Measurements from ENCODE around the gene PACRG.

PACRG gene

DNA sequence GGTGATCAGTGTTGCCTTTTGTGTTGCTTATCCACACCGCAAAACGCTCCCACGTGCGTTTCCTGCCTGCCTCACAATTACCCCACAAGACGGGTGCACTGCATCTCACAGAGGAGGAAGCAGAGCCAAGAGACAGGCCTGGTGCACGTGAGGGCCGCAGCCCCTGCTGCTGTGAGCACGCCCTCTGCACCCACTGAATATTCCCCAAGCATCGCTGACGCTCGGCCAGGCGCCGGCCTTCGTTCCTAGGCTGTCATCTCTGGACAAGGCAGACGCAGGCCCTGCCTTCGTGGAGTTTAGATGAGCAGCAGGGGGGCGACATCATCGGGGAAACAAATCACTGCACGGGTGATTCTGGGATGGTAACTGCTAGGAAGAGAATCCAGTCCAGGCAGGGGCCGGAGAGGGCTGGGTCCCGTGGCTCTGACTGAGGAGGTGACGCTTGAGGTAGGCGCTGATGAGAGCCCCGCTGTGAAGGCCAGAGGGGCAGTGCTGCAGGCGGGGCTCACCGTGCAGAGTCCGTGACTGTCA is 524.4 kb downstream of the PACRG start:
- no peak overlapping the region for H3K27ac ChIP-seq
- H3K27me3 ChIP-seq: no peaks in the 10 kb centered on the region
- no peaks in the 10 kb centered on the region for H3K4me1 ChIP-seq
- H3K36me3 ChIP-seq: no peaks in the 10 kb centered on the region
- H3K4me3 ChIP-seq: no peak overlapping the region
- DNase-seq: no peak
- intact Hi-C loops (cut with DNase I; ENCODE audit: low total_unique reads): no loop called here
- TF ChIP-seq, protein P1, sequence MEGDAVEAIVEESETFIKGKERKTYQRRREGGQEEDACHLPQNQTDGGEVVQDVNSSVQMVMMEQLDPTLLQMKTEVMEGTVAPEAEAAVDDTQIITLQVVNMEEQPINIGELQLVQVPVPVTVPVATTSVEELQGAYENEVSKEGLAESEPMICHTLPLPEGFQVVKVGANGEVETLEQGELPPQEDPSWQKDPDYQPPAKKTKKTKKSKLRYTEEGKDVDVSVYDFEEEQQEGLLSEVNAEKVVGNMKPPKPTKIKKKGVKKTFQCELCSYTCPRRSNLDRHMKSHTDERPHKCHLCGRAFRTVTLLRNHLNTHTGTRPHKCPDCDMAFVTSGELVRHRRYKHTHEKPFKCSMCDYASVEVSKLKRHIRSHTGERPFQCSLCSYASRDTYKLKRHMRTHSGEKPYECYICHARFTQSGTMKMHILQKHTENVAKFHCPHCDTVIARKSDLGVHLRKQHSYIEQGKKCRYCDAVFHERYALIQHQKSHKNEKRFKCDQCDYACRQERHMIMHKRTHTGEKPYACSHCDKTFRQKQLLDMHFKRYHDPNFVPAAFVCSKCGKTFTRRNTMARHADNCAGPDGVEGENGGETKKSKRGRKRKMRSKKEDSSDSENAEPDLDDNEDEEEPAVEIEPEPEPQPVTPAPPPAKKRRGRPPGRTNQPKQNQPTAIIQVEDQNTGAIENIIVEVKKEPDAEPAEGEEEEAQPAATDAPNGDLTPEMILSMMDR (IDR thresholded peaks at IDR 0.05): no peak
- no peaks in the 10 kb centered on the region for H3K9me3 ChIP-seq

DNA sequence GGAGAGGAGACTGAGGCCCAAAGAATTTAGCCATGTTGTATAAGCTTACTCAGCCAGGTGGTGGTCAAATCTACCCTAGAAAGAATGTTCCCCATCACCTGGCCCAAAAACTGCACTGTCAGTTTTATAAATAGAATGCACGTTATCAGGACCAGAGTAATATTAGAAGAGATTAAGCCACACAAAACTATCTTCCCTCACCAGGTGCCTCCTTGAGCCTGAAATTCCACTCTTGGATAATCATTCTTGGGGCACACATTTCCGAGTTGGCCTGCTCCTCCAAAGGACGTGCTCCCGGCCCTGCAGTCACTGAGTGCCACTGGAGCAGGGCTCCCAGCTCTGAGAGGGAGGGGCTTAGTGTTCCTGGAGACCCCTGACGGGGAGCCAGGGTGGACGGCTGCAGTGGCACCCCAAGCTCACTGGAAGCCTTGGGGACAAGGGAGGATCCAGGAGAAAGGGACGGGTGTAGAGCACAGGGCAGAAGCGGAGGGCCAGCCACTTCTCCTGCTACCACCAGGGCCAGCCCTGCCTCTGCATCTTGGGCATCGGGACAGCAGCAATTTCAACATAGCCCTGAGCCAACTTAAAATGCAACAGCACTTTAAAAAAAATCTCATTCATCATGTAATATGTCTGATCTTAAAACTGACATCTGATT is 525.9 kb downstream of the PACRG start:
- Histone ChIP-seq H3K9me3 (no peaks in the 10 kb centered on the region), H3K27ac (no peak overlapping the region), H3K4me3 (no peak overlapping the region), H3K27me3 (no peaks in the 10 kb centered on the region), H3K36me3 (no peaks in the 10 kb centered on the region), H3K4me1 (no peaks in the 10 kb centered on the region)
- intact Hi-C loops (cut with DNase I; ENCODE audit: low total_unique reads): no loop called here
- TF ChIP-seq, protein P1 (IDR thresholded peaks at IDR 0.05): no peak
- no peak for DNase-seq

DNA sequence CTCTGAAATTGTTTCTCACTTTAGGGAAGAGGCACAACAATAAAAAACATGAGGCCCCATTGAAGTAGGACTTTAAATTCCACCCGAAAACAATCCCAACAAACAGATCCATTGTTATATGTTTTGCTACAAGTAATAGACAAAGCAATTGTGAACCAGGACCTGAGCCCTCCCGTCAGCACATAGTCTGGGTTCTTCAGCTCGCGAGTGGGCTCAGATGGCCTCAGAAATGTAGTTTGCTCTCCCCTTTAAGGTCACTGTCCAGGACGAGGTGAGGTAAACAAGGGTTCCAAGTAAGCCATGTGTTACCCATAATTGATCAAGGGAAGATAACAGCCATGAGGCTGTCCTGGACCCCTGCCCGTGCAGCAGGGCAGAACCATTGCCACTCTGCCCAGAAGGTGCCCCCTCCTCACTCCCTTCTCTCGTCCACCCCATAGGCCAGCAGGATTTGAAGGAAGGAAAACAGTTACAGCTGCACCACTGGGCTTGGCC is 526.6 kb downstream of the PACRG start:
- Histone ChIP-seq H3K27ac (no peak overlapping the region), H3K4me3 (no peak overlapping the region)

DNA sequence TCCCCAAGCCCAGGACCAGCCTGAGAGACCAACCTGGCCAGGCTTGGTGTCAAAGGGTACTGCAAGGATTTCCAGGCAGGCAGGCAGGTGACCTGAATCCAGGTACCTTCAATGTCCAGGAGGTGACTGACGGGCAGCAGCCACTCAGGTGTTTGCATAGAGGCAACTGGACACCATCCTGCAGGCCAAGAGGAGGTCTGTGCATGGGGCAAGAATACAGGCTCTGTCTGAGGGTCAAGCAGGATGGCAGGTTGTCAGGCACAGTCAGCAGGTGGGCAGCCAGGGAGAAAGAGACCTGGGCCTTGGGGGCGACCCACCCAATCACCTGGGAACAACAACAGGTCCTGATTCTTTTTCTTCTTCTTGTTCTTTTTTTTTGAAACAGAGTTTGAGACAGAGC is 527.5 kb downstream of the PACRG start:
- Histone ChIP-seq H3K36me3 (no peaks in the 10 kb centered on the region), H3K9me3 (no peaks in the 10 kb centered on the region), H3K4me1 (peaks cover 0 to 9% (median 7%) of the 10 kb centered on the region in 4 donors), H3K4me3 (no peak overlapping the region), H3K27me3 (no peaks in the 10 kb centered on the region), H3K27ac (no peak overlapping the region)
- intact Hi-C loops (cut with DNase I; ENCODE audit: low total_unique reads): no loop called here
- TF ChIP-seq, protein P1 (IDR thresholded peaks at IDR 0.05): no peak
- no peak for DNase-seq

More for the DNA sequence above, 526.6 kb downstream of the PACRG start:
- no peak for DNase-seq
- H3K9me3 ChIP-seq: no peaks in the 10 kb centered on the region
- intact Hi-C loops (cut with DNase I; ENCODE audit: low total_unique reads): no loop called here
- TF ChIP-seq, protein P1 (IDR thresholded peaks at IDR 0.05): no peak
- no peaks in the 10 kb centered on the region for H3K4me1 ChIP-seq
- no peaks in the 10 kb centered on the region for H3K27me3 ChIP-seq
- no peaks in the 10 kb centered on the region for H3K36me3 ChIP-seq

DNA sequence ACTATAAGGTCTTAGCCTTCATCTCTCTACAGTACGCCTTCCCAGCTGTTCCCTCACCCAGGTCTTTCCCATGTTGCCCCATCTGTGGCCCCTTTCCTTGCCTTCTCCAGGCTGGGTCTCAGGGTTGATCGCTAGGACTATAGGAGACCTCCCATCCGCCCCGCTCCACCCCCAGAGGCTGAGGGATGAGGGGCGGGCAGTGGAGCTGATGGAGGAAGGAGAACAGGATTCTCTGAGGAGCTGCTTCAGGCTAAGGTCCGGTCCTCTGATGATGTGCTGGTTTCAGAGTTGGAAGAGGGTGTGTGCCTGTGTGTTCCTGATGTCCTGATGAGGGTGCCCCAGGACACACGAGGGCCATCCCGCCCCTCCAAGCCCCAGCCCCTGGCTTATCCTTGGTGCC is 531.9 kb downstream of the PACRG start:
- Histone ChIP-seq H3K9me3 (no peaks in the 10 kb centered on the region), H3K4me3 (peak overlapping the region in 1 of 2 donors; percentile 29), H3K4me1 (peaks cover 0 to 18% (median 12%) of the 10 kb centered on the region in 4 donors), H3K36me3 (no peaks in the 10 kb centered on the region), H3K27ac (no peak overlapping the region), H3K27me3 (no peaks in the 10 kb centered on the region)
- DNase-seq: no peak
- TF ChIP-seq, protein P1 (IDR thresholded peaks at IDR 0.05): no peak
- intact Hi-C loops (cut with DNase I; ENCODE audit: low total_unique reads): no loop called here
